SK-N-SH (cell line): ENCODE measurements around the gene CCSER1. TPM values are rescaled to one million over a fixed set of nuclear protein-coding genes. Genes with fewer than 3 reads are reported as not detected.

ENCODE experiments used
- CTCF ChIA-PET: fragments of 300-600, 350-600 bp; formaldehyde crosslinking; extraction: SDS; loops from one replicate; lab custom pipeline; 2021; lab: Yijun Ruan, JAX
- POLR2A ChIA-PET: fragments of 350-600 bp; sonication (Branson Sonifier 250); formaldehyde crosslinking; extraction: SDS; loops from one replicate; lab custom pipeline; 2020; ENCODE audit warnings: antibody characterized with exemption, inconsistent platforms; lab: Yijun Ruan, JAX
- DNase-seq: peaks from one replicate; pipeline ENCODE4 v3.0.0; 2012
- H2AFZ ChIP-seq: fragments of 200-600 bp; sonication (generic); 2 replicates; pipeline ENCODE4 v1.8.1; 2016; ENCODE audit warnings: antibody characterized with exemption, mild to moderate bottlenecking, low read depth
- H3F3A ChIP-seq: fragments of 200-600 bp; sonication (generic); replicated peaks from 2 replicates; pipeline ENCODE3; 2016; ENCODE audit warnings: antibody characterized with exemption, mild to moderate bottlenecking; ENCODE audit not compliant: insufficient read depth
- H3K27ac ChIP-seq, 2 experiments: fragments of 200-500 bp in 1 of 2; fragments of 200-600 bp in 1 of 2; sonication (Bioruptor generic) in 1 of 2; sonication (generic), shearing (Covaris generic) in 1 of 2; 2 replicates each; pipeline versions ENCODE4 v1.5.1 to v1.6.1; 2014 to 2016; ENCODE audit warnings: low read depth in 2 of 2, inconsistent platforms in 1 of 2, low read length in 1 of 2, mild to moderate bottlenecking in 1 of 2, mixed read lengths in 1 of 2
- H3K27me3 ChIP-seq: fragments of 200-600 bp; sonication (generic), shearing (Covaris generic); 2 replicates; pipeline ENCODE4 v1.6.1; 2016; ENCODE audit warnings: mixed run types; ENCODE audit not compliant: insufficient read depth
- H3K36me3 ChIP-seq, 2 experiments: fragments of 200-500 bp in 1 of 2; fragments of 200-600 bp in 1 of 2; sonication (Bioruptor generic) in 1 of 2; sonication (generic) in 1 of 2; replicated peaks in 1 of 2; 2 replicates each; pipeline versions ENCODE3 to v1.5.1; 2014 to 2016; ENCODE audit warnings: low read length in 1 of 2, mild to moderate bottlenecking in 1 of 2; ENCODE audit not compliant: insufficient read depth in 2 of 2, control insufficient read depth in 1 of 2
- H3K4me1 ChIP-seq, 2 experiments: fragments of 200-500 bp in 1 of 2; fragments of 200-600 bp in 1 of 2; sonication (Bioruptor generic) in 1 of 2; sonication (generic), shearing (Covaris generic) in 1 of 2; 2 replicates each; pipeline versions ENCODE4 v1.5.1 to v1.6.1; 2014 to 2016; ENCODE audit warnings: low read depth in 1 of 2, low read length in 1 of 2, mixed run types in 1 of 2; ENCODE audit not compliant: insufficient read depth in 2 of 2, control insufficient read depth in 1 of 2
- H3K4me2 ChIP-seq: fragments of 200-600 bp; sonication (generic), shearing (Covaris generic); 2 replicates; pipeline ENCODE4 v1.6.1; 2017; ENCODE audit warnings: mixed run types
- H3K4me3 ChIP-seq, 2 experiments: fragments of 200-500 bp in 1 of 2; fragments of 200-600 bp in 1 of 2; sonication (Bioruptor generic) in 1 of 2; sonication (generic), shearing (Covaris generic) in 1 of 2; 2 replicates each; pipeline versions ENCODE4 v1.5.1 to v1.8.1; 2014 to 2016; ENCODE audit warnings: low read depth in 2 of 2, inconsistent platforms in 1 of 2, low read length in 1 of 2, mild to moderate bottlenecking in 1 of 2, mixed read lengths in 1 of 2, moderate library complexity in 1 of 2
- H3K79me2 ChIP-seq: fragments of 200-600 bp; sonication (generic); 2 replicates; pipeline ENCODE4 v1.8.1; 2017; ENCODE audit warnings: mild to moderate bottlenecking; ENCODE audit not compliant: insufficient read depth
- H3K9ac ChIP-seq: fragments of 200-600 bp; sonication (generic); 2 replicates; pipeline ENCODE4 v1.6.1; 2017; ENCODE audit warnings: mixed run types
- H3K9me2 ChIP-seq: fragments of 200-600 bp; sonication (generic); 2 replicates; pipeline ENCODE4 v1.6.1; 2017; ENCODE audit warnings: mixed run types
- H3K9me3 ChIP-seq: fragments of 200-600 bp; sonication (generic); 2 replicates; pipeline ENCODE4 v1.6.1; 2017; ENCODE audit warnings: mixed run types, mild to moderate bottlenecking, moderate library complexity
- H4K20me1 ChIP-seq: fragments of 200-600 bp; sonication (generic); 2 replicates; pipeline ENCODE4 v1.6.1; 2017; ENCODE audit warnings: mild to moderate bottlenecking, mixed run types; ENCODE audit not compliant: insufficient read depth
- CHD2 ChIP-seq: fragments of 150-350 bp; IDR thresholded peaks from 2 replicates; pipeline ENCODE4 v1.6.1; 2018; ENCODE audit warnings: low read length; ENCODE audit not compliant: partially characterized antibody
- EZH2phosphoT487 ChIP-seq: fragments of 200-600 bp; sonication (generic); IDR thresholded peaks from 2 replicates; pipeline ENCODE4 v1.6.1; 2017; ENCODE audit warnings: low read depth, mixed run types, mild to moderate bottlenecking, antibody characterized with exemption, moderate library complexity, borderline replicate concordance
- GABPA ChIP-seq: IDR thresholded peaks from 2 replicates; pipeline ENCODE4 v1.4.0; 2012; ENCODE audit warnings: low read depth, mild to moderate bottlenecking
- MEF2A ChIP-seq: IDR thresholded peaks from 2 replicates; pipeline ENCODE4 v1.4.0; 2012; ENCODE audit warnings: low read depth, borderline replicate concordance
- MXI1 ChIP-seq: IDR thresholded peaks from 2 replicates; pipeline ENCODE4 v1.6.1; 2012; ENCODE audit warnings: mild to moderate bottlenecking, low read depth, low read length, improper control_type of control experiment
- NFIC ChIP-seq: IDR thresholded peaks from 2 replicates; pipeline ENCODE4 v1.4.0; 2012; ENCODE audit warnings: borderline replicate concordance
- POLR2AphosphoS5 ChIP-seq: IDR thresholded peaks from 2 replicates; pipeline ENCODE4 v1.6.1; 2012; ENCODE audit warnings: low read depth, low read length
- RXRA ChIP-seq: IDR thresholded peaks from 2 replicates; pipeline ENCODE4 v1.4.0; 2012; ENCODE audit warnings: low read depth, mild to moderate bottlenecking, borderline replicate concordance
- WGBS: methylation state at CpG from one replicate; pipeline ENCODE4 v1.1.6; 2017; ENCODE audit warnings: low lambda C conversion rate; 5-methylcytosine and 5-hydroxymethylcytosine counted together
- polyA plus RNA-seq, 3 experiments: library from polyadenylated mRNA; depleted of rRNA; stranded (reverse); fragments of >200 nt; gene quantifications; 2 replicates each; pipeline ENCODE4 v1.2.3, GENCODE V29; 2012
- TF ChIP-seq, protein P1 (sequence below): IDR thresholded peaks from 2 replicates; pipeline ENCODE4 v1.4.0; 2012; ENCODE audit warnings: low read depth, borderline replicate concordance
- TF ChIP-seq, protein P2 (sequence below): fragments of 150-350 bp; IDR thresholded peaks from 2 replicates; pipeline ENCODE4 v1.6.1; 2017; ENCODE audit warnings: antibody characterized with exemption, low read length, low read depth, borderline replicate concordance
- TF ChIP-seq, protein P3 (sequence below): fragments of 150-350 bp; IDR thresholded peaks from 2 replicates; pipeline ENCODE4 v1.6.1; 2016; ENCODE audit warnings: mild to moderate bottlenecking, low read depth, low read length

CCSER1 gene
- polyA plus RNA-seq, 1 of the 3 experiments (the other 2 are of a cell fraction): 0.05 TPM

DNA sequence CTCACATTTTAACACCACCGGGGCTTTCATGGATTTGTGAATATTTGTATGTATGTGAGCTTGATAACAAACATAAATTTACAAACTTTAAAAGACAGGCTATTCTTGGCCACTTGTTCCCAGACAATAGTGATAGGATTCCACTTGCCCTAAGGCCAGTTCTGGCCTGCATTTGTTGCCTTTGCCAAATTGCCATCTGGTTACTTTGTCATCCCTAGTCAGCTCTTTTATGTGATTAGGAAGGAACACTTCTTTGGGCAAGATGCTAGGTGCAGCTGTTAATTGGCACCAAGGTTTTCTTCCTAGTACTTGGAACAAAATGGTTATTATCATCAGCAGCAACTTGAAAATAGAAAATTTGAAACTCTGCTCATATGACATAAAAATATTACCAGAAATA, 63.3 kb downstream of the CCSER1 start (continued):
- no peak for TF ChIP-seq GABPA
- no peak for TF ChIP-seq MEF2A
- no peak for TF ChIP-seq NFIC
- no peak for TF ChIP-seq CHD2
- no peak for TF ChIP-seq RXRA

DNA sequence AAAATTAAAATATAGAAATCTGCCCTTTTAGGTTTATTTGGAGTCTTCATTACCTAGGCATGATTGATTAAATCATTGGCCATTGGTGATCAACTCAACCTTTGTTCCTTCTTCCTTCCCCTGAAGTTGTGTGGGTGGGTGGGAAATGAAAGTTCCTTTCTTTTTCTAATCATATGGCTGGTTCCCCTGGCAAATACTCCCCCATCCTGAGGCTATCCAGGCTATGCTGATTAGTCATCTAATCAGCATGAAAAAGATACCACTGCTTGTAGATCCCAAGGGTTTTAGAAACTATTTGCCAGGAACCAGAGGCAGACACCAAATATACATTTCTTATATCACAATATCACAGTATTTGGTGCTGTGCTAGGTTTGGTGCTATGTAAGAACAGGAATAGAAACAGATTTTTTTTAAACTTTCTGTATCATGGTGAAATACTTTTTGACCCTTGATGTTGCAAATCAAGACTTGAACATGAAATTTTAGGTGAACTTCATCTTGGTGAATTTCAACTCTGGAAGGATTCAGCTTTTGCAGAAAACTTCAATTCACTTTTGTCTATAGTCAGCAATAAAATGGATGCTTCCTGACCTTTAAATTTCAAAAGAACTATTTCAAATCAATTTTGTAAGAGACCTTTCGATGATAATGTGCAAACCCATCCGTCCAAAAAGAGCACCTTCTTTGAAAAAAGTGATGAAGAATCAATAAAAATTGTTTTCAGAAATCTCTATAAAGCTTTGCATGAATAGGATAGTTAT, 71.1 kb downstream of the CCSER1 start:
- CTCF ChIA-PET: no interaction called here

DNA sequence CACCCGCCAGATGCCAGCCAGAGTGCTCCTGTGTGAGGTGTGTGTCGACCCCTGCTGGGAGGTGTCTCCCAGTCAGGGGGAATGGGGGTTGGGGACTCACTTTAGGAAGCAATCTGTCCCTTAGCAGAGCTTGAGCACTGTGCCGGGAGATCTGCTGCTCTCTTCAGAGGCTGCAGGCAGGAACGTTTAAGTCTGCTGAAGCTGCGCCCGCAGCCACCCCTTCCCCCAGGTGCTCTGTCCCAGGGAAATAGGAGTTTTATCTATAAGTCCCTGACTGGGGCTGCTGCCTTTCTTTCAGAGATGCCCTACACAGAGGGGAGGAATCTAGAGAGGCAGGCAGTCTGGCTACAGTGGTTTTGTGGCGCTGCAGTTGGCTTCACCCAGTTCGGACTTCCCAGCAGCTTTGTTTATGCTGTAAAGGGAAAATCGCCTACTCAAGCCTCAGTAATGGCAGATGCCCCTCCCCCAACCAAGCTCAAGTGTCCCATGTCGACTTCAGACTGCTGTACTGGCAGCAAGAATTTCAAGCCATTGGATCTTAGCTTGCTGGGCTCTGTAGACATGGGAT, 80.8 kb downstream of the CCSER1 start:
- Histone ChIP-seq H3K4me1 (no peaks in the 10 kb centered on the region; a peak in 1 of 4 replicates), H3F3A (no peaks in the 10 kb centered on the region)
- TF ChIP-seq, protein P1, sequence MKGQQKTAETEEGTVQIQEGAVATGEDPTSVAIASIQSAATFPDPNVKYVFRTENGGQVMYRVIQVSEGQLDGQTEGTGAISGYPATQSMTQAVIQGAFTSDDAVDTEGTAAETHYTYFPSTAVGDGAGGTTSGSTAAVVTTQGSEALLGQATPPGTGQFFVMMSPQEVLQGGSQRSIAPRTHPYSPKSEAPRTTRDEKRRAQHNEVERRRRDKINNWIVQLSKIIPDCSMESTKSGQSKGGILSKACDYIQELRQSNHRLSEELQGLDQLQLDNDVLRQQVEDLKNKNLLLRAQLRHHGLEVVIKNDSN: no peak
- TF ChIP-seq, protein P2, sequence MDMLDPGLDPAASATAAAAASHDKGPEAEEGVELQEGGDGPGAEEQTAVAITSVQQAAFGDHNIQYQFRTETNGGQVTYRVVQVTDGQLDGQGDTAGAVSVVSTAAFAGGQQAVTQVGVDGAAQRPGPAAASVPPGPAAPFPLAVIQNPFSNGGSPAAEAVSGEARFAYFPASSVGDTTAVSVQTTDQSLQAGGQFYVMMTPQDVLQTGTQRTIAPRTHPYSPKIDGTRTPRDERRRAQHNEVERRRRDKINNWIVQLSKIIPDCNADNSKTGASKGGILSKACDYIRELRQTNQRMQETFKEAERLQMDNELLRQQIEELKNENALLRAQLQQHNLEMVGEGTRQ: no peak
- no peak for TF ChIP-seq RXRA
- TF ChIP-seq CHD2: no peak
- TF ChIP-seq EZH2phosphoT487: no peak
- TF ChIP-seq, all 33 proteins: peak for 0
- Histone ChIP-seq H3K36me3 (no peaks in the 10 kb centered on the region), H3K9me2 (no peaks in the 10 kb centered on the region), H3K27ac (no peak overlapping the region), H3K9me3 (no peaks in the 10 kb centered on the region), H3K79me2 (no peaks in the 10 kb centered on the region), H4K20me1 (no peaks in the 10 kb centered on the region), H3K4me2 (no peak overlapping the region), H3K27me3 (no peaks in the 10 kb centered on the region), H2AFZ (no peak overlapping the region), H3K4me3 (no peak overlapping the region), H3K9ac (no peak overlapping the region)
- 45% methylated on average over 5 of the region's 10 CpGs for WGBS
- CTCF ChIA-PET: interaction anchor here (1.3 kb wide), 1 partner anchor 11 kb away, joined by 3 read pairs; no protein-coding TSS in a partner anchor
- DNase-seq: no peak
- POLR2A ChIA-PET: no interaction called here

More for the DNA sequence above, 71.1 kb downstream of the CCSER1 start:
- Histone ChIP-seq H3K36me3 (no peaks in the 10 kb centered on the region), H3K27me3 (no peaks in the 10 kb centered on the region), H3K27ac (no peak overlapping the region), H3K4me1 (peaks cover 0 to 2% of the 10 kb centered on the region in 2 experiments; a peak in 1 of 4 replicates), H3K4me2 (no peak overlapping the region), H2AFZ (no peak overlapping the region), H3K4me3 (no peak overlapping the region), H3F3A (no peaks in the 10 kb centered on the region), H3K9ac (no peak overlapping the region), H3K79me2 (no peaks in the 10 kb centered on the region), H4K20me1 (no peaks in the 10 kb centered on the region), H3K9me3 (no peaks in the 10 kb centered on the region), H3K9me2 (no peaks in the 10 kb centered on the region)
- POLR2A ChIA-PET: no interaction called here
- 48% methylated on average over 2 of the region's 2 CpGs for WGBS
- TF ChIP-seq MXI1 (no peak), POLR2AphosphoS5 (no peak)
- TF ChIP-seq, protein P3, sequence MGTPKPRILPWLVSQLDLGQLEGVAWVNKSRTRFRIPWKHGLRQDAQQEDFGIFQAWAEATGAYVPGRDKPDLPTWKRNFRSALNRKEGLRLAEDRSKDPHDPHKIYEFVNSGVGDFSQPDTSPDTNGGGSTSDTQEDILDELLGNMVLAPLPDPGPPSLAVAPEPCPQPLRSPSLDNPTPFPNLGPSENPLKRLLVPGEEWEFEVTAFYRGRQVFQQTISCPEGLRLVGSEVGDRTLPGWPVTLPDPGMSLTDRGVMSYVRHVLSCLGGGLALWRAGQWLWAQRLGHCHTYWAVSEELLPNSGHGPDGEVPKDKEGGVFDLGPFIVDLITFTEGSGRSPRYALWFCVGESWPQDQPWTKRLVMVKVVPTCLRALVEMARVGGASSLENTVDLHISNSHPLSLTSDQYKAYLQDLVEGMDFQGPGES: no peak
- no peak for DNase-seq
